Mesendoderm (in vitro differentiated cells): ENCODE data around the gene ADAT1.
A peak's percentile ranks its signal among the peaks of the same experiment; 100 is the strongest.

Source experiments
- DNase-seq: peaks from one replicate; pipeline ENCODE4 v3.0.0; 2013
- H2AK5ac ChIP-seq: 2 replicates; pipeline ENCODE4 v1.6.1; 2013; ENCODE audit warnings: low read length, inconsistent platforms
- H2BK120ac ChIP-seq: 2 replicates; pipeline ENCODE4 v1.6.1; 2013; ENCODE audit warnings: low read depth, mild to moderate bottlenecking, low read length, moderate library complexity, mixed read lengths
- H2BK15ac ChIP-seq: replicated peaks from 2 replicates; pipeline ENCODE4 v1.6.1; 2013; ENCODE audit warnings: low read depth, mild to moderate bottlenecking, moderate library complexity
- H2BK5ac ChIP-seq: 2 replicates; pipeline ENCODE4 v1.6.1; 2013; ENCODE audit warnings: low read length, inconsistent platforms
- H3K18ac ChIP-seq: 2 replicates; pipeline ENCODE4 v1.6.1; 2013; ENCODE audit warnings: mild to moderate bottlenecking, low read length, mixed read lengths
- H3K23ac ChIP-seq: one replicate; pipeline ENCODE4 v1.6.1; 2013; ENCODE audit warnings: low read length
- H3K27ac ChIP-seq: 2 replicates; pipeline ENCODE4 v1.5.1; 2013; ENCODE audit warnings: low read depth, mild to moderate bottlenecking, inconsistent platforms, low read length, moderate library complexity
- H3K27me3 ChIP-seq: 2 replicates; pipeline ENCODE4 v1.6.1; 2013; ENCODE audit warnings: low read length, control low read depth, mild to moderate bottlenecking, inconsistent platforms; ENCODE audit not compliant: insufficient read depth, poor library complexity
- H3K36me3 ChIP-seq: 2 replicates; pipeline ENCODE4 v1.6.1; 2013; ENCODE audit warnings: low read length, inconsistent platforms; ENCODE audit not compliant: control insufficient read depth, insufficient read depth
- H3K4ac ChIP-seq: one replicate; pipeline ENCODE4 v1.6.1; 2013; ENCODE audit warnings: low read depth, mild to moderate bottlenecking, low read length, moderate library complexity
- H3K4me1 ChIP-seq: 2 replicates; pipeline ENCODE4 v1.6.1; 2013; ENCODE audit warnings: low read depth, low read length, inconsistent platforms; ENCODE audit not compliant: control insufficient read depth
- H3K4me2 ChIP-seq: 2 replicates; pipeline ENCODE4 v1.6.1; 2013; ENCODE audit warnings: low read length
- H3K4me3 ChIP-seq: 2 replicates; pipeline ENCODE4 v1.5.1; 2013; ENCODE audit warnings: mild to moderate bottlenecking, low read length
- H3K56ac ChIP-seq: one replicate; pipeline ENCODE4 v1.6.1; 2013; ENCODE audit warnings: low read length
- H3K79me1 ChIP-seq: 2 replicates; pipeline ENCODE4 v1.6.1; 2013; ENCODE audit warnings: low read length, inconsistent platforms
- H3K79me2 ChIP-seq: 2 replicates; pipeline ENCODE4 v1.6.1; 2013; ENCODE audit warnings: mild to moderate bottlenecking, low read length; ENCODE audit not compliant: control insufficient read depth, insufficient read depth
- H3K9ac ChIP-seq: 2 replicates; pipeline ENCODE4 v1.6.1; 2013; ENCODE audit warnings: low read length, inconsistent platforms
- H4K5ac ChIP-seq: one replicate; pipeline ENCODE4 v1.6.1; 2013; ENCODE audit warnings: low read length
- H4K8ac ChIP-seq: one replicate; pipeline ENCODE4 v1.6.1; 2013; ENCODE audit warnings: low read depth, mild to moderate bottlenecking, control low read depth, low read length, moderate library complexity
- WGBS: extraction: QIAGEN DNeasy Blood & Tissue Kit; methylation state at CpG from one replicate; pipeline ENCODE4 v1.1.7; 2013; ENCODE audit warnings: low lambda C conversion rate, missing lambda C conversion rate; ENCODE audit not compliant: insufficient coverage; ENCODE audit errors: extremely low coverage; 5-methylcytosine and 5-hydroxymethylcytosine counted together

ADAT1 gene

GRCh38 chr16:75559564-75560372, 63.3 kb downstream of the ADAT1 start:
- Histone ChIP-seq H3K4me3 (no peak overlapping the region), H3K4me2 (no peak overlapping the region), H3K18ac (no peak overlapping the region), H3K23ac (no peak overlapping the region), H2BK15ac (no peak overlapping the region), H4K8ac (no peak overlapping the region), H4K5ac (no peak overlapping the region), H3K4me1 (no peaks in the 10 kb centered on the region), H3K56ac (no peak overlapping the region), H3K79me2 (no peaks in the 10 kb centered on the region), H3K27ac (no peak overlapping the region), H3K9ac (no peak overlapping the region), H3K27me3 (no peaks in the 10 kb centered on the region), H2BK120ac (no peak overlapping the region), H3K36me3 (no peaks in the 10 kb centered on the region), H3K79me1 (no peaks in the 10 kb centered on the region), H3K4ac (no peak overlapping the region), H2AK5ac (no peak overlapping the region), H2BK5ac (no peak overlapping the region)
- no CpG with 5 or more reads among the region's 10 CpGs for WGBS
- peak; percentile 41 for DNase-seq

- Histone ChIP-seq H2BK5ac (no peak overlapping the region), H2BK15ac (no peak overlapping the region), H3K27ac (no peak overlapping the region), H2BK120ac (no peak overlapping the region), H3K4me1 (no peaks in the 10 kb centered on the region), H3K56ac (no peak overlapping the region), H3K4ac (no peak overlapping the region), H4K5ac (no peak overlapping the region), H3K9ac (no peak overlapping the region), H2AK5ac (no peak overlapping the region), H3K79me1 (no peaks in the 10 kb centered on the region), H3K23ac (no peak overlapping the region), H3K4me3 (no peak overlapping the region), H3K18ac (no peak overlapping the region), H3K4me2 (no peak overlapping the region), H3K79me2 (no peaks in the 10 kb centered on the region), H4K8ac (no peak overlapping the region), H3K27me3 (no peaks in the 10 kb centered on the region), H3K36me3 (no peaks in the 10 kb centered on the region)
- no CpG with 5 or more reads among the region's 2 CpGs for WGBS
- no peak for DNase-seq
Measured at GRCh38 chr16:75558846-75559401, 64.2 kb downstream of the ADAT1 start.

- H2BK5ac ChIP-seq, result no peak overlapping the region
- H3K4ac ChIP-seq, result no peak overlapping the region
- H3K4me2 ChIP-seq, result peak overlapping the region; percentile 32
- no peak overlapping the region for H3K4me3 ChIP-seq
- H3K4me1 ChIP-seq, result no peaks in the 10 kb centered on the region
- WGBS, result no CpG with 5 or more reads among the region's 16 CpGs
- H4K8ac ChIP-seq, result no peak overlapping the region
- no peak overlapping the region for H2BK120ac ChIP-seq
- H3K18ac ChIP-seq, result no peak overlapping the region
- no peaks in the 10 kb centered on the region for H3K79me1 ChIP-seq
- H3K36me3 ChIP-seq, result no peaks in the 10 kb centered on the region
- H2AK5ac ChIP-seq, result no peak overlapping the region
- H3K27me3 ChIP-seq, result no peaks in the 10 kb centered on the region
- H2BK15ac ChIP-seq, result no peak overlapping the region
- peak overlapping the region; percentile 9 for H3K9ac ChIP-seq
- H3K79me2 ChIP-seq, result no peaks in the 10 kb centered on the region
- H3K23ac ChIP-seq, result no peak overlapping the region
- H4K5ac ChIP-seq, result no peak overlapping the region
- peak overlapping the region; percentile 12 for H3K56ac ChIP-seq
- no peak for DNase-seq
- H3K27ac ChIP-seq, result no peak overlapping the region
Measured at GRCh38 chr16:75556431-75556950, 66.6 kb downstream of the ADAT1 start.

- Histone ChIP-seq H2BK5ac (no peak within 1 kb of the TSS), H3K56ac (peak within 1 kb of the TSS; percentile 81)
Measured at GRCh38 chr16:75555707-75556430, 67.2 kb downstream of the ADAT1 start, which contains the start of gene TMEM231. TMEM231 (minus strand) TSS chr16:75556252; CDS start chr16:75556209, 43 bp downstream.

GRCh38 chr16:75555213-75555706, 67.8 kb downstream of the ADAT1 start:
- H3K79me2 ChIP-seq, result no peaks in the 10 kb centered on the region
- no peak overlapping the region for H2BK5ac ChIP-seq
- H3K4me3 ChIP-seq, result peak overlapping the region; percentile 76
- H3K18ac ChIP-seq, result no peak overlapping the region
- peak overlapping the region; percentile 77 for H3K9ac ChIP-seq
- no peaks in the 10 kb centered on the region for H3K79me1 ChIP-seq
- H3K4ac ChIP-seq, result no peak overlapping the region
- H2AK5ac ChIP-seq, result no peak overlapping the region
- DNase-seq, result peak; percentile 96
- H3K36me3 ChIP-seq, result no peaks in the 10 kb centered on the region
- H3K56ac ChIP-seq, result peak overlapping the region; percentile 81
- H3K23ac ChIP-seq, result peak overlapping the region; percentile 15
- no peaks in the 10 kb centered on the region for H3K27me3 ChIP-seq
- H3K27ac ChIP-seq, result peak overlapping the region; percentile 9
- no CpG with 5 or more reads among the region's 26 CpGs for WGBS
- no peak overlapping the region for H4K8ac ChIP-seq
- peak overlapping the region; percentile 97 for H3K4me2 ChIP-seq
- H3K4me1 ChIP-seq, result no peaks in the 10 kb centered on the region
- H2BK15ac ChIP-seq, result no peak overlapping the region
- no peak overlapping the region for H4K5ac ChIP-seq
- H2BK120ac ChIP-seq, result no peak overlapping the region

More at GRCh38 chr16:75555707-75556430, 67.2 kb downstream of the ADAT1 start, which contains the start of gene TMEM231:
- Histone ChIP-seq H3K4me1 (no peaks in the 10 kb centered on the region), H3K27me3 (no peaks in the 10 kb centered on the region), H3K4ac (no peak within 1 kb of the TSS), H3K79me1 (no peaks in the 10 kb centered on the region), H3K18ac (no peak within 1 kb of the TSS), H3K4me2 (peak within 1 kb of the TSS; percentile 97), H3K27ac (peak within 1 kb of the TSS; percentile 58), H4K8ac (no peak within 1 kb of the TSS), H4K5ac (no peak within 1 kb of the TSS), H2BK15ac (no peak within 1 kb of the TSS), H3K4me3 (peak within 1 kb of the TSS; percentile 76), H3K9ac (peak within 1 kb of the TSS; percentile 77), H3K23ac (peak within 1 kb of the TSS; percentile 15), H2AK5ac (no peak within 1 kb of the TSS), H2BK120ac (no peak within 1 kb of the TSS), H3K36me3 (no peaks in the 10 kb centered on the region), H3K79me2 (no peaks in the 10 kb centered on the region)
- no CpG with 5 or more reads among the region's 75 CpGs for WGBS
- DNase-seq, result peak; percentile 97
